WTC11 (cell line): ENCODE results near the gene ERC1. TPM values are rescaled to one million over a fixed set of nuclear protein-coding genes. Genes with fewer than 3 reads are reported as not detected.
A peak's percentile ranks its signal among the peaks of the same experiment; 100 is the strongest.

Experiments
- ATAC-seq: fragments of 200-7000 bp; cut with Tn5 transposase; 2 replicates; pipeline ENCODE4 v1.10.0; 2021; ENCODE audit warnings: mild to moderate bottlenecking, moderate library complexity
- CTCF ChIA-PET: fragments of 300-600 bp; sonication (Branson Sonifier 250); formaldehyde crosslinking; loops from one replicate; lab custom pipeline; 2021; ENCODE audit warnings: antibody characterized with exemption; lab: Charles Lee
- POLR2A ChIA-PET: fragments of 350-600 bp; sonication (Branson Sonifier 250); formaldehyde crosslinking; loops from one replicate; lab custom pipeline; 2021; ENCODE audit warnings: antibody characterized with exemption; lab: Charles Lee
- DNase-seq: peaks from one replicate; pipeline ENCODE4 v3.0.0; 2021; ENCODE audit warnings: low spot score
- H3K27ac Mint-ChIP-seq: 2 replicates; pipeline ENCODE4 v1.8.0; 2021; ENCODE audit warnings: mixed read lengths
- H3K27me3 Mint-ChIP-seq: 2 replicates; pipeline ENCODE4 v1.8.0; 2021; ENCODE audit warnings: low read depth, mild to moderate bottlenecking, moderate library complexity, mixed read lengths
- H3K36me3 Mint-ChIP-seq: 2 replicates; pipeline ENCODE4 v1.8.0; 2021; ENCODE audit warnings: mixed read lengths
- H3K4me1 Mint-ChIP-seq: 2 replicates; pipeline ENCODE4 v1.8.0; 2022; ENCODE audit warnings: mixed read lengths
- H3K4me3 Mint-ChIP-seq: 2 replicates; pipeline ENCODE4 v1.8.0; 2021; ENCODE audit warnings: mild to moderate bottlenecking, moderate library complexity, mixed read lengths
- H3K9me3 Mint-ChIP-seq: 2 replicates; pipeline ENCODE4 v1.8.0; 2021; ENCODE audit warnings: mixed read lengths
- GABPB1 ChIP-seq: sonication (generic); formaldehyde crosslinking; IDR thresholded peaks from 2 replicates; pipeline ENCODE4 v1.8.1; 2023; ENCODE audit warnings: mild to moderate bottlenecking, missing genetic modification reagents
- KAT7 ChIP-seq: sonication (generic); formaldehyde crosslinking; IDR thresholded peaks from 2 replicates; pipeline ENCODE4 v1.8.1; 2023; ENCODE audit warnings: missing genetic modification reagents, mild to moderate bottlenecking, borderline replicate concordance
- NFATC4 ChIP-seq: fragments of 250-450 bp; sonication (Bioruptor Pico); IDR thresholded peaks from 2 replicates; pipeline ENCODE4 v1.9.0; 2021; ENCODE audit warnings: mild to moderate bottlenecking
- NR2C2 ChIP-seq: sonication (generic); formaldehyde crosslinking; IDR thresholded peaks from 2 replicates; pipeline ENCODE4 v1.8.0; 2022; ENCODE audit warnings: mild to moderate bottlenecking, missing genetic modification reagents
- TP53 ChIP-seq: sonication (generic); formaldehyde crosslinking; IDR thresholded peaks from 2 replicates; pipeline ENCODE4 v1.8.1; 2023; ENCODE audit warnings: mild to moderate bottlenecking, missing genetic modification reagents
- ZNF317 ChIP-seq: sonication (generic); formaldehyde crosslinking; IDR thresholded peaks from 2 replicates; pipeline ENCODE4 v1.8.1; 2023; ENCODE audit warnings: low read depth, mild to moderate bottlenecking, moderate library complexity, missing genetic modification reagents, borderline replicate concordance
- total RNA-seq: library from RNA; stranded (reverse); gene quantifications from 3 replicates; pipeline ENCODE4 v1.2.3, GENCODE V29; 2021
- TF ChIP-seq, protein P1 (sequence below): sonication (generic); formaldehyde crosslinking; IDR thresholded peaks from 2 replicates; pipeline ENCODE4 v1.8.0; 2022; ENCODE audit warnings: missing genetic modification reagents
- TF ChIP-seq, protein P2 (sequence below): sonication (generic); formaldehyde crosslinking; IDR thresholded peaks from 2 replicates; pipeline ENCODE4 v1.8.0; 2022; ENCODE audit warnings: mild to moderate bottlenecking, missing genetic modification reagents
- TF ChIP-seq, protein P3 (sequence below): sonication (generic); formaldehyde crosslinking; IDR thresholded peaks from 2 replicates; pipeline ENCODE4 v1.8.1; 2022; ENCODE audit warnings: mild to moderate bottlenecking, missing genetic modification reagents, moderate library complexity, borderline replicate concordance
- TF ChIP-seq, protein P4 (sequence below): fragments of 250-450 bp; sonication (Bioruptor Pico); IDR thresholded peaks from 2 replicates; pipeline ENCODE4 v1.9.0; 2021; ENCODE audit warnings: mild to moderate bottlenecking
- TF ChIP-seq, protein P5 (sequence below): sonication (generic); formaldehyde crosslinking; IDR thresholded peaks from 2 replicates; pipeline ENCODE4 v1.8.0; 2023; ENCODE audit warnings: missing genetic modification reagents, mild to moderate bottlenecking, borderline replicate concordance
- TF ChIP-seq, protein P6 (sequence below): sonication (generic); formaldehyde crosslinking; IDR thresholded peaks from 2 replicates; pipeline ENCODE4 v1.8.0; 2023; ENCODE audit warnings: mild to moderate bottlenecking, missing genetic modification reagents

ERC1 gene
- total RNA-seq, 1 experiment from 2014 or later: 47.5 TPM

DNA sequence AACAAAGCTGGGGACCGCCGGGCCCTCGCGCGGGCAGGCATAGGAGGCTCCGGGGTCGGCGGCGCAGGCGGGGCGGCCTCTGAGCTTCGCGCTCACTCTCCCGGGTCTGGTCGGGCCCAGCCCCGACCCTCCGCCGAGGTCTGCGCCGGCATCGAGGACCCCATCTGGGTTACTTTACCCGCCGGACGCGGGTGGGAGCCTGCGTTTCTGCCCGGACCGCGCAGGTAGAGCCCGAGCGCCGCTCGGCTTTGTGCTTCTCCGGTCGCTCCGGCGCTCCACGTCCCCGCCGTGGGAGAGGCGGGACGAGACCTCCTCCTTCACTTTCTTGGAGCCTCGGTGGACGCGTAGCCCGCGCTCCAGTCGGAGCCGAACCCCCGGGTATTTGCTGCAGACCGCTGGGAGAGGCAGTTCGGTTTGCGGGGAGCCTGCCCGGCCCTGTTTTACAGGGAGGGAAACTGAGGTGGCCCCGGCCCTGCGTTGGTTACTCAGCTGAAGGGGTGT is 540.2 kb downstream of the ERC1 start:
- Mint-ChIP-seq H3K27me3 (peaks cover 77% of the 10 kb centered on the region), H3K27ac (no peak overlapping the region), H3K4me1 (peaks cover 7% of the 10 kb centered on the region), H3K9me3 (no peaks in the 10 kb centered on the region), H3K4me3 (peak overlapping the region; percentile 65), H3K36me3 (no peaks in the 10 kb centered on the region)
- ChIA-PET CTCF (interaction anchor here (1.0 to 1.1 kb wide), 4 partner anchors 26 to 413 kb away, joined by 3 to 4 read pairs (median 4); partner anchors contain the start of gene WNT5B), POLR2A (no interaction called here)
- ATAC-seq: peak; percentile 34
- DNase-seq: no peak
- no peak for TF ChIP-seq GABPB1 (CRISPR knock-in tag)
- TF ChIP-seq, protein P1, sequence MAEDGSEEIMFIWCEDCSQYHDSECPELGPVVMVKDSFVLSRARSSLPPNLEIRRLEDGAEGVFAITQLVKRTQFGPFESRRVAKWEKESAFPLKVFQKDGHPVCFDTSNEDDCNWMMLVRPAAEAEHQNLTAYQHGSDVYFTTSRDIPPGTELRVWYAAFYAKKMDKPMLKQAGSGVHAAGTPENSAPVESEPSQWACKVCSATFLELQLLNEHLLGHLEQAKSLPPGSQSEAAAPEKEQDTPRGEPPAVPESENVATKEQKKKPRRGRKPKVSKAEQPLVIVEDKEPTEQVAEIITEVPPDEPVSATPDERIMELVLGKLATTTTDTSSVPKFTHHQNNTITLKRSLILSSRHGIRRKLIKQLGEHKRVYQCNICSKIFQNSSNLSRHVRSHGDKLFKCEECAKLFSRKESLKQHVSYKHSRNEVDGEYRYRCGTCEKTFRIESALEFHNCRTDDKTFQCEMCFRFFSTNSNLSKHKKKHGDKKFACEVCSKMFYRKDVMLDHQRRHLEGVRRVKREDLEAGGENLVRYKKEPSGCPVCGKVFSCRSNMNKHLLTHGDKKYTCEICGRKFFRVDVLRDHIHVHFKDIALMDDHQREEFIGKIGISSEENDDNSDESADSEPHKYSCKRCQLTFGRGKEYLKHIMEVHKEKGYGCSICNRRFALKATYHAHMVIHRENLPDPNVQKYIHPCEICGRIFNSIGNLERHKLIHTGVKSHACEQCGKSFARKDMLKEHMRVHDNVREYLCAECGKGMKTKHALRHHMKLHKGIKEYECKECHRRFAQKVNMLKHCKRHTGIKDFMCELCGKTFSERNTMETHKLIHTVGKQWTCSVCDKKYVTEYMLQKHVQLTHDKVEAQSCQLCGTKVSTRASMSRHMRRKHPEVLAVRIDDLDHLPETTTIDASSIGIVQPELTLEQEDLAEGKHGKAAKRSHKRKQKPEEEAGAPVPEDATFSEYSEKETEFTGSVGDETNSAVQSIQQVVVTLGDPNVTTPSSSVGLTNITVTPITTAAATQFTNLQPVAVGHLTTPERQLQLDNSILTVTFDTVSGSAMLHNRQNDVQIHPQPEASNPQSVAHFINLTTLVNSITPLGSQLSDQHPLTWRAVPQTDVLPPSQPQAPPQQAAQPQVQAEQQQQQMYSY (CRISPR knock-in tag): no peak
- no peak for TF ChIP-seq NFATC4 (CRISPR knock-in tag)
- TF ChIP-seq, protein P2, sequence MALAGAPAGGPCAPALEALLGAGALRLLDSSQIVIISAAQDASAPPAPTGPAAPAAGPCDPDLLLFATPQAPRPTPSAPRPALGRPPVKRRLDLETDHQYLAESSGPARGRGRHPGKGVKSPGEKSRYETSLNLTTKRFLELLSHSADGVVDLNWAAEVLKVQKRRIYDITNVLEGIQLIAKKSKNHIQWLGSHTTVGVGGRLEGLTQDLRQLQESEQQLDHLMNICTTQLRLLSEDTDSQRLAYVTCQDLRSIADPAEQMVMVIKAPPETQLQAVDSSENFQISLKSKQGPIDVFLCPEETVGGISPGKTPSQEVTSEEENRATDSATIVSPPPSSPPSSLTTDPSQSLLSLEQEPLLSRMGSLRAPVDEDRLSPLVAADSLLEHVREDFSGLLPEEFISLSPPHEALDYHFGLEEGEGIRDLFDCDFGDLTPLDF (CRISPR knock-in tag): no peak
- no peak for TF ChIP-seq NR2C2 (CRISPR knock-in tag)
- no peak for TF ChIP-seq TP53 (CRISPR knock-in tag)
- TF ChIP-seq, protein P3, sequence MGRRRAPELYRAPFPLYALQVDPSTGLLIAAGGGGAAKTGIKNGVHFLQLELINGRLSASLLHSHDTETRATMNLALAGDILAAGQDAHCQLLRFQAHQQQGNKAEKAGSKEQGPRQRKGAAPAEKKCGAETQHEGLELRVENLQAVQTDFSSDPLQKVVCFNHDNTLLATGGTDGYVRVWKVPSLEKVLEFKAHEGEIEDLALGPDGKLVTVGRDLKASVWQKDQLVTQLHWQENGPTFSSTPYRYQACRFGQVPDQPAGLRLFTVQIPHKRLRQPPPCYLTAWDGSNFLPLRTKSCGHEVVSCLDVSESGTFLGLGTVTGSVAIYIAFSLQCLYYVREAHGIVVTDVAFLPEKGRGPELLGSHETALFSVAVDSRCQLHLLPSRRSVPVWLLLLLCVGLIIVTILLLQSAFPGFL (CRISPR knock-in tag): no peak
- TF ChIP-seq, protein P4, sequence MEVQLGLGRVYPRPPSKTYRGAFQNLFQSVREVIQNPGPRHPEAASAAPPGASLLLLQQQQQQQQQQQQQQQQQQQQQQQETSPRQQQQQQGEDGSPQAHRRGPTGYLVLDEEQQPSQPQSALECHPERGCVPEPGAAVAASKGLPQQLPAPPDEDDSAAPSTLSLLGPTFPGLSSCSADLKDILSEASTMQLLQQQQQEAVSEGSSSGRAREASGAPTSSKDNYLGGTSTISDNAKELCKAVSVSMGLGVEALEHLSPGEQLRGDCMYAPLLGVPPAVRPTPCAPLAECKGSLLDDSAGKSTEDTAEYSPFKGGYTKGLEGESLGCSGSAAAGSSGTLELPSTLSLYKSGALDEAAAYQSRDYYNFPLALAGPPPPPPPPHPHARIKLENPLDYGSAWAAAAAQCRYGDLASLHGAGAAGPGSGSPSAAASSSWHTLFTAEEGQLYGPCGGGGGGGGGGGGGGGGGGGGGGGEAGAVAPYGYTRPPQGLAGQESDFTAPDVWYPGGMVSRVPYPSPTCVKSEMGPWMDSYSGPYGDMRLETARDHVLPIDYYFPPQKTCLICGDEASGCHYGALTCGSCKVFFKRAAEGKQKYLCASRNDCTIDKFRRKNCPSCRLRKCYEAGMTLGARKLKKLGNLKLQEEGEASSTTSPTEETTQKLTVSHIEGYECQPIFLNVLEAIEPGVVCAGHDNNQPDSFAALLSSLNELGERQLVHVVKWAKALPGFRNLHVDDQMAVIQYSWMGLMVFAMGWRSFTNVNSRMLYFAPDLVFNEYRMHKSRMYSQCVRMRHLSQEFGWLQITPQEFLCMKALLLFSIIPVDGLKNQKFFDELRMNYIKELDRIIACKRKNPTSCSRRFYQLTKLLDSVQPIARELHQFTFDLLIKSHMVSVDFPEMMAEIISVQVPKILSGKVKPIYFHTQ (CRISPR knock-in tag): no peak
- no peak for TF ChIP-seq KAT7
- TF ChIP-seq, protein P5, sequence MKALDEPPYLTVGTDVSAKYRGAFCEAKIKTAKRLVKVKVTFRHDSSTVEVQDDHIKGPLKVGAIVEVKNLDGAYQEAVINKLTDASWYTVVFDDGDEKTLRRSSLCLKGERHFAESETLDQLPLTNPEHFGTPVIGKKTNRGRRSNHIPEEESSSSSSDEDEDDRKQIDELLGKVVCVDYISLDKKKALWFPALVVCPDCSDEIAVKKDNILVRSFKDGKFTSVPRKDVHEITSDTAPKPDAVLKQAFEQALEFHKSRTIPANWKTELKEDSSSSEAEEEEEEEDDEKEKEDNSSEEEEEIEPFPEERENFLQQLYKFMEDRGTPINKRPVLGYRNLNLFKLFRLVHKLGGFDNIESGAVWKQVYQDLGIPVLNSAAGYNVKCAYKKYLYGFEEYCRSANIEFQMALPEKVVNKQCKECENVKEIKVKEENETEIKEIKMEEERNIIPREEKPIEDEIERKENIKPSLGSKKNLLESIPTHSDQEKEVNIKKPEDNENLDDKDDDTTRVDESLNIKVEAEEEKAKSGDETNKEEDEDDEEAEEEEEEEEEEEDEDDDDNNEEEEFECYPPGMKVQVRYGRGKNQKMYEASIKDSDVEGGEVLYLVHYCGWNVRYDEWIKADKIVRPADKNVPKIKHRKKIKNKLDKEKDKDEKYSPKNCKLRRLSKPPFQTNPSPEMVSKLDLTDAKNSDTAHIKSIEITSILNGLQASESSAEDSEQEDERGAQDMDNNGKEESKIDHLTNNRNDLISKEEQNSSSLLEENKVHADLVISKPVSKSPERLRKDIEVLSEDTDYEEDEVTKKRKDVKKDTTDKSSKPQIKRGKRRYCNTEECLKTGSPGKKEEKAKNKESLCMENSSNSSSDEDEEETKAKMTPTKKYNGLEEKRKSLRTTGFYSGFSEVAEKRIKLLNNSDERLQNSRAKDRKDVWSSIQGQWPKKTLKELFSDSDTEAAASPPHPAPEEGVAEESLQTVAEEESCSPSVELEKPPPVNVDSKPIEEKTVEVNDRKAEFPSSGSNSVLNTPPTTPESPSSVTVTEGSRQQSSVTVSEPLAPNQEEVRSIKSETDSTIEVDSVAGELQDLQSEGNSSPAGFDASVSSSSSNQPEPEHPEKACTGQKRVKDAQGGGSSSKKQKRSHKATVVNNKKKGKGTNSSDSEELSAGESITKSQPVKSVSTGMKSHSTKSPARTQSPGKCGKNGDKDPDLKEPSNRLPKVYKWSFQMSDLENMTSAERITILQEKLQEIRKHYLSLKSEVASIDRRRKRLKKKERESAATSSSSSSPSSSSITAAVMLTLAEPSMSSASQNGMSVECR (CRISPR knock-in tag): no peak
- TF ChIP-seq, protein P6, sequence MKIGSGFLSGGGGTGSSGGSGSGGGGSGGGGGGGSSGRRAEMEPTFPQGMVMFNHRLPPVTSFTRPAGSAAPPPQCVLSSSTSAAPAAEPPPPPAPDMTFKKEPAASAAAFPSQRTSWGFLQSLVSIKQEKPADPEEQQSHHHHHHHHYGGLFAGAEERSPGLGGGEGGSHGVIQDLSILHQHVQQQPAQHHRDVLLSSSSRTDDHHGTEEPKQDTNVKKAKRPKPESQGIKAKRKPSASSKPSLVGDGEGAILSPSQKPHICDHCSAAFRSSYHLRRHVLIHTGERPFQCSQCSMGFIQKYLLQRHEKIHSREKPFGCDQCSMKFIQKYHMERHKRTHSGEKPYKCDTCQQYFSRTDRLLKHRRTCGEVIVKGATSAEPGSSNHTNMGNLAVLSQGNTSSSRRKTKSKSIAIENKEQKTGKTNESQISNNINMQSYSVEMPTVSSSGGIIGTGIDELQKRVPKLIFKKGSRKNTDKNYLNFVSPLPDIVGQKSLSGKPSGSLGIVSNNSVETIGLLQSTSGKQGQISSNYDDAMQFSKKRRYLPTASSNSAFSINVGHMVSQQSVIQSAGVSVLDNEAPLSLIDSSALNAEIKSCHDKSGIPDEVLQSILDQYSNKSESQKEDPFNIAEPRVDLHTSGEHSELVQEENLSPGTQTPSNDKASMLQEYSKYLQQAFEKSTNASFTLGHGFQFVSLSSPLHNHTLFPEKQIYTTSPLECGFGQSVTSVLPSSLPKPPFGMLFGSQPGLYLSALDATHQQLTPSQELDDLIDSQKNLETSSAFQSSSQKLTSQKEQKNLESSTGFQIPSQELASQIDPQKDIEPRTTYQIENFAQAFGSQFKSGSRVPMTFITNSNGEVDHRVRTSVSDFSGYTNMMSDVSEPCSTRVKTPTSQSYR (CRISPR knock-in tag): no peak
- no peak for TF ChIP-seq ZNF317
